Ishikawa (cell line): ENCODE measurements around the gene NCAPG2.
A peak's percentile ranks its signal among the peaks of the same experiment; 100 is the strongest.

Experiments
- CREB1 ChIP-seq: IDR thresholded peaks from 2 replicates; pipeline ENCODE4 v1.6.1; 2012; ENCODE audit warnings: low read depth
- EGR1 ChIP-seq: IDR thresholded peaks from 2 replicates; pipeline ENCODE4 v1.6.1; 2012
- EP300 ChIP-seq: IDR thresholded peaks from 2 replicates; pipeline ENCODE4 v1.6.1; 2012; ENCODE audit warnings: borderline replicate concordance
- FOXM1 ChIP-seq: IDR thresholded peaks from 2 replicates; pipeline ENCODE4 v1.6.1; 2012; ENCODE audit warnings: low read depth, borderline replicate concordance
- RAD21 ChIP-seq: IDR thresholded peaks from 2 replicates; pipeline ENCODE4 v1.6.1; 2012; ENCODE audit warnings: low read depth
- TAF1 ChIP-seq: IDR thresholded peaks from 2 replicates; pipeline ENCODE4 v1.6.1; 2012; ENCODE audit warnings: low read depth, mild to moderate bottlenecking
- TEAD4 ChIP-seq: IDR thresholded peaks from 2 replicates; pipeline ENCODE4 v1.6.1; 2012
- USF1 ChIP-seq: IDR thresholded peaks from 2 replicates; pipeline ENCODE4 v1.6.1; 2012
- ZBTB7A ChIP-seq: IDR thresholded peaks from 2 replicates; pipeline ENCODE4 v1.6.1; 2012; ENCODE audit warnings: low read depth

GRCh38 chr7:158704524-158705233 is at the start of gene NCAPG2:
- TF ChIP-seq EP300: no peak
- TF ChIP-seq TAF1: peak; percentile 66; the same call in 1 of the 2 replicates
- TF ChIP-seq ZBTB7A: no peak
- no peak for TF ChIP-seq RAD21
- peak; percentile 60 for TF ChIP-seq EGR1
- 0 out of 2 replicates have a peak, but pooled peaks have one; percentile 21 for TF ChIP-seq USF1
- no peak for TF ChIP-seq FOXM1
- TF ChIP-seq TEAD4: no peak
- TF ChIP-seq CREB1: peak; percentile 44; the same call in 1 of the 2 replicates
